BJ (cell line): ENCODE measurements around the gene WDR33. TPM values are rescaled to one million over a fixed set of nuclear protein-coding genes. Genes with fewer than 3 reads are reported as not detected.

Experiments used
- CTCF ChIA-PET: fragments of 350-600 bp; formaldehyde crosslinking; extraction: SDS; loops from one replicate; lab custom pipeline; 2021; ENCODE audit warnings: antibody characterized with exemption, inconsistent platforms; lab: Yijun Ruan, JAX
- POLR2A ChIA-PET: fragments of 300-600 bp; sonication (Branson Sonifier 250); formaldehyde crosslinking; extraction: SDS; loops from one replicate; lab custom pipeline; 2021; ENCODE audit warnings: antibody characterized with exemption; lab: Charles Lee
- DNase-seq: peaks from one replicate; pipeline ENCODE4 v3.0.0-alpha.2; 2011; ENCODE audit warnings: low read depth
- H3K27me3 ChIP-seq: 2 replicates; pipeline ENCODE4 v1.6.0; 2011; ENCODE audit warnings: low read length; ENCODE audit not compliant: control insufficient read depth, insufficient read depth
- H3K36me3 ChIP-seq: 2 replicates; pipeline ENCODE4 v1.5.1; 2011; ENCODE audit warnings: low read length; ENCODE audit not compliant: control insufficient read depth, insufficient read depth
- H3K4me3 ChIP-seq: 2 replicates; pipeline ENCODE4 v1.5.1; 2011; ENCODE audit warnings: low read depth, mild to moderate bottlenecking, control low read depth, low read length
- CTCF ChIP-seq: IDR thresholded peaks from 2 replicates; pipeline ENCODE4 v1.5.1; 2011; ENCODE audit warnings: low read depth, mild to moderate bottlenecking, control low read depth, inconsistent platforms, low read length, moderate library complexity; ENCODE audit not compliant: insufficient read depth
- polyA plus RNA-seq: library from polyadenylated mRNA; depleted of rRNA; stranded (reverse); fragments of >200 nt; gene quantifications from 2 replicates; pipeline ENCODE4 v1.2.3, GENCODE V29; 2011

WDR33 gene
- polyA plus RNA-seq, 1 experiment, result 14.8 TPM

- DNase-seq, result no peak
- no peaks in the 10 kb centered on the region for H3K27me3 ChIP-seq
- ChIA-PET CTCF (interaction anchor here (1.4 to 4.4 kb wide), 2 partner anchors 48 to 107 kb away, joined by 4 to 23 read pairs; no protein-coding TSS in a partner anchor), POLR2A (no interaction called here)
- TF ChIP-seq CTCF, result no peak
- H3K4me3 ChIP-seq, result no peak overlapping the region
- H3K36me3 ChIP-seq, result no peaks in the 10 kb centered on the region; the same call in 1 of the 2 replicates
Observed at GRCh38 chr2:127698553-127699355, 112.2 kb downstream of the WDR33 start.

GRCh38 chr2:127697482-127698180, 113.3 kb downstream of the WDR33 start:
- H3K27me3 ChIP-seq, result no peaks in the 10 kb centered on the region
- no peaks in the 10 kb centered on the region for H3K36me3 ChIP-seq
- no peak overlapping the region for H3K4me3 ChIP-seq
- ChIA-PET POLR2A (no interaction called here), CTCF (interaction anchor here (1.3 to 4.4 kb wide), 3 partner anchors 23 to 106 kb away, joined by 3 to 23 read pairs (median 4); partner anchors contain the start of gene LIMS2)
- TF ChIP-seq CTCF, result no peak
- DNase-seq, result no peak

GRCh38 chr2:127695491-127696472, 115.2 kb downstream of the WDR33 start:
- H3K36me3 ChIP-seq, result no peaks in the 10 kb centered on the region
- H3K27me3 ChIP-seq, result no peaks in the 10 kb centered on the region
- DNase-seq, result no peak
- POLR2A ChIA-PET, result no interaction called here
- H3K4me3 ChIP-seq, result peak overlapping the region; percentile 29
- TF ChIP-seq CTCF, result peak; percentile 65
- CTCF ChIA-PET, result interaction anchor here (0.6 to 4.4 kb wide), 14 partner anchors 9 to 189 kb away, joined by 3 to 23 read pairs (median 4); no protein-coding TSS in a partner anchor

GRCh38 chr2:127694986-127695385, 116.0 kb downstream of the WDR33 start:
- H3K27me3 ChIP-seq, result no peaks in the 10 kb centered on the region
- no peak overlapping the region for H3K4me3 ChIP-seq
- no peaks in the 10 kb centered on the region for H3K36me3 ChIP-seq
- no peak for DNase-seq
- no peak for TF ChIP-seq CTCF
- ChIA-PET CTCF (interaction anchor here (1.7 to 4.4 kb wide), 3 partner anchors 13 to 104 kb away, joined by 4 to 23 read pairs (median 12); no protein-coding TSS in a partner anchor), POLR2A (no interaction called here)
